ENCODE results near the gene LSM5. TPM values are rescaled to one million over a fixed set of nuclear protein-coding genes. Genes with fewer than 3 reads are reported as not detected.

The LSM5 gene
- total and polyA plus RNA-seq, 4 donors, result 29.7 to 65.0 (median 51.4) TPM

- Histone ChIP-seq H3K27ac (ENCODE audit: low read depth, low read length) (no peak overlapping the region), H3K4me3 (ENCODE audit: low read depth, low read length) (no peak overlapping the region), H3K36me3 (ENCODE audit: control insufficient read depth, insufficient read depth, low read length) (peaks cover 3% of the 10 kb centered on the region), H3K4me1 (ENCODE audit: control insufficient read depth, insufficient read depth, low read length) (no peaks in the 10 kb centered on the region), H3K9me3 (ENCODE audit: control insufficient read depth, insufficient read depth, low read length) (no peaks in the 10 kb centered on the region), H3K27me3 (ENCODE audit: control insufficient read depth, insufficient read depth, low read length) (no peaks in the 10 kb centered on the region)
- WGBS (ENCODE audit: insufficient coverage), result 98% methylated on average over 11 of the region's 13 CpGs
- no peak for DNase-seq (ENCODE audit: low read depth in 4 of 6, low spot score in 6 of 6)
These were observed 41.2 kb upstream of the LSM5 start for GRCh38 chr7:32531402-32531801.

GRCh38 chr7:32525839-32526238, 35.7 kb upstream of the LSM5 start:
- DNase-seq (ENCODE audit: low read depth in 4 of 6, low spot score in 6 of 6), result no peak
- Histone ChIP-seq H3K27ac (ENCODE audit: low read depth, low read length) (no peak overlapping the region), H3K9me3 (ENCODE audit: control insufficient read depth, insufficient read depth, low read length) (no peaks in the 10 kb centered on the region), H3K4me3 (ENCODE audit: low read depth, low read length) (no peak overlapping the region), H3K4me1 (ENCODE audit: control insufficient read depth, insufficient read depth, low read length) (no peaks in the 10 kb centered on the region), H3K27me3 (ENCODE audit: control insufficient read depth, insufficient read depth, low read length) (no peaks in the 10 kb centered on the region), H3K36me3 (ENCODE audit: control insufficient read depth, insufficient read depth, low read length) (no peaks in the 10 kb centered on the region)
- WGBS (ENCODE audit: insufficient coverage), result no CpG with 5 or more reads among the region's 4 CpGs

- DNase-seq (ENCODE audit: low read depth in 4 of 6, low spot score in 6 of 6), result no peak
These were observed 34.5 kb upstream of the LSM5 start for GRCh38 chr7:32524631-32525030.

GRCh38 chr7:32522746-32523530, 32.8 kb upstream of the LSM5 start:
- Histone ChIP-seq H3K4me1 (ENCODE audit: control insufficient read depth, insufficient read depth, low read length) (no peaks in the 10 kb centered on the region), H3K9me3 (ENCODE audit: control insufficient read depth, insufficient read depth, low read length) (peaks cover 12% of the 10 kb centered on the region), H3K27me3 (ENCODE audit: control insufficient read depth, insufficient read depth, low read length) (no peaks in the 10 kb centered on the region), H3K27ac (ENCODE audit: low read depth, low read length) (no peak overlapping the region), H3K36me3 (ENCODE audit: control insufficient read depth, insufficient read depth, low read length) (no peaks in the 10 kb centered on the region), H3K4me3 (ENCODE audit: low read depth, low read length) (no peak overlapping the region)
- DNase-seq (ENCODE audit: low read depth in 4 of 6, low spot score in 6 of 6), result no peak
- WGBS (ENCODE audit: insufficient coverage), result no CpG with 5 or more reads among the region's 6 CpGs

More at GRCh38 chr7:32524631-32525030, 34.5 kb upstream of the LSM5 start:
- Histone ChIP-seq H3K27ac (ENCODE audit: low read depth, low read length) (no peak overlapping the region), H3K4me1 (ENCODE audit: control insufficient read depth, insufficient read depth, low read length) (no peaks in the 10 kb centered on the region), H3K9me3 (ENCODE audit: control insufficient read depth, insufficient read depth, low read length) (peaks cover 5% of the 10 kb centered on the region), H3K36me3 (ENCODE audit: control insufficient read depth, insufficient read depth, low read length) (no peaks in the 10 kb centered on the region), H3K4me3 (ENCODE audit: low read depth, low read length) (no peak overlapping the region), H3K27me3 (ENCODE audit: control insufficient read depth, insufficient read depth, low read length) (no peaks in the 10 kb centered on the region)

GRCh38 chr7:32519763-32520162, 29.6 kb upstream of the LSM5 start:
- H3K9me3 ChIP-seq (ENCODE audit: control insufficient read depth, insufficient read depth, low read length), result peaks cover 15% of the 10 kb centered on the region
- DNase-seq (ENCODE audit: low read depth in 4 of 6, low spot score in 6 of 6), result no peak
- H3K36me3 ChIP-seq (ENCODE audit: control insufficient read depth, insufficient read depth, low read length), result no peaks in the 10 kb centered on the region
- WGBS (ENCODE audit: insufficient coverage), result no CpG with 5 or more reads among the region's 2 CpGs
- H3K4me3 ChIP-seq (ENCODE audit: low read depth, low read length), result no peak overlapping the region
- H3K27ac ChIP-seq (ENCODE audit: low read depth, low read length), result no peak overlapping the region
- H3K4me1 ChIP-seq (ENCODE audit: control insufficient read depth, insufficient read depth, low read length), result no peaks in the 10 kb centered on the region
- no peaks in the 10 kb centered on the region for H3K27me3 ChIP-seq (ENCODE audit: control insufficient read depth, insufficient read depth, low read length)

- Histone ChIP-seq H3K4me1 (ENCODE audit: control insufficient read depth, insufficient read depth, low read length) (no peaks in the 10 kb centered on the region), H3K9me3 (ENCODE audit: control insufficient read depth, insufficient read depth, low read length) (peaks cover 16% of the 10 kb centered on the region), H3K4me3 (ENCODE audit: low read depth, low read length) (no peak overlapping the region), H3K27ac (ENCODE audit: low read depth, low read length) (no peak overlapping the region), H3K36me3 (ENCODE audit: control insufficient read depth, insufficient read depth, low read length) (no peaks in the 10 kb centered on the region), H3K27me3 (ENCODE audit: control insufficient read depth, insufficient read depth, low read length) (no peaks in the 10 kb centered on the region)
- DNase-seq (ENCODE audit: low read depth in 4 of 6, low spot score in 6 of 6), result peak in 2 of 6 donors; percentile 20
- WGBS (ENCODE audit: insufficient coverage), result no CpG with 5 or more reads among the region's 2 CpGs
These were observed 28.5 kb upstream of the LSM5 start for GRCh38 chr7:32518534-32519140.

GRCh38 chr7:32516551-32517100, 26.4 kb upstream of the LSM5 start:
- H3K27ac ChIP-seq (ENCODE audit: low read depth, low read length), result no peak overlapping the region
- peaks cover 16% of the 10 kb centered on the region for H3K9me3 ChIP-seq (ENCODE audit: control insufficient read depth, insufficient read depth, low read length)
- H3K4me3 ChIP-seq (ENCODE audit: low read depth, low read length), result no peak overlapping the region
- H3K27me3 ChIP-seq (ENCODE audit: control insufficient read depth, insufficient read depth, low read length), result no peaks in the 10 kb centered on the region
- no peak for DNase-seq (ENCODE audit: low read depth in 4 of 6, low spot score in 6 of 6)
- no CpG with 5 or more reads among the region's 3 CpGs for WGBS (ENCODE audit: insufficient coverage)
- H3K4me1 ChIP-seq (ENCODE audit: control insufficient read depth, insufficient read depth, low read length), result no peaks in the 10 kb centered on the region
- H3K36me3 ChIP-seq (ENCODE audit: control insufficient read depth, insufficient read depth, low read length), result no peaks in the 10 kb centered on the region

GRCh38 chr7:32515890-32516550, 25.8 kb upstream of the LSM5 start:
- Histone ChIP-seq H3K4me3 (ENCODE audit: low read depth, low read length) (no peak overlapping the region), H3K36me3 (ENCODE audit: control insufficient read depth, insufficient read depth, low read length) (no peaks in the 10 kb centered on the region), H3K27ac (ENCODE audit: low read depth, low read length) (no peak overlapping the region), H3K4me1 (ENCODE audit: control insufficient read depth, insufficient read depth, low read length) (no peaks in the 10 kb centered on the region), H3K9me3 (ENCODE audit: control insufficient read depth, insufficient read depth, low read length) (peaks cover 16% of the 10 kb centered on the region), H3K27me3 (ENCODE audit: control insufficient read depth, insufficient read depth, low read length) (no peaks in the 10 kb centered on the region)
- WGBS (ENCODE audit: insufficient coverage), result no CpG with 5 or more reads among the region's 3 CpGs
- no peak for DNase-seq (ENCODE audit: low read depth in 4 of 6, low spot score in 6 of 6)

GRCh38 chr7:32513210-32513609, 23.0 kb upstream of the LSM5 start:
- no CpG with 5 or more reads among the region's 1 CpG for WGBS (ENCODE audit: insufficient coverage)
- H3K36me3 ChIP-seq (ENCODE audit: control insufficient read depth, insufficient read depth, low read length), result no peaks in the 10 kb centered on the region

More at GRCh38 chr7:32513210-32513609, 23.0 kb upstream of the LSM5 start:
- peaks cover 5% of the 10 kb centered on the region for H3K9me3 ChIP-seq (ENCODE audit: control insufficient read depth, insufficient read depth, low read length)
- H3K27me3 ChIP-seq (ENCODE audit: control insufficient read depth, insufficient read depth, low read length), result no peaks in the 10 kb centered on the region
- no peak overlapping the region for H3K4me3 ChIP-seq (ENCODE audit: low read depth, low read length)
- no peak overlapping the region for H3K27ac ChIP-seq (ENCODE audit: low read depth, low read length)
- H3K4me1 ChIP-seq (ENCODE audit: control insufficient read depth, insufficient read depth, low read length), result no peaks in the 10 kb centered on the region
- DNase-seq (ENCODE audit: low read depth in 4 of 6, low spot score in 6 of 6), result no peak
